Mesodermal cell (in vitro differentiated cells): ENCODE measurements around the gene NIN.
"Not testable (repeated sequence)": the region's sequence is repeated elsewhere in the genome, so short reads cannot be mapped to it uniquely, and the experiment has no call there.

Source experiments
- H3K27ac ChIP-seq: 2 replicates; pipeline ENCODE4 v1.7.0; 2013; ENCODE audit warnings: mild to moderate bottlenecking, low read depth, low read length, moderate library complexity; ENCODE audit not compliant: severe bottlenecking
- H3K36me3 ChIP-seq: 2 replicates; pipeline ENCODE4 v1.7.1; 2013; ENCODE audit warnings: mild to moderate bottlenecking, low read length, moderate library complexity; ENCODE audit not compliant: control insufficient read depth, insufficient read depth
- H3K4me1 ChIP-seq: one replicate; pipeline ENCODE4 v1.7.1; 2013; ENCODE audit warnings: mild to moderate bottlenecking, low read length; ENCODE audit not compliant: insufficient read depth, control insufficient read depth, poor library complexity, severe bottlenecking
- H3K4me3 ChIP-seq: 2 replicates; pipeline ENCODE4 v1.7.0; 2013; ENCODE audit warnings: low read length, control low read depth, mild to moderate bottlenecking; ENCODE audit not compliant: insufficient read depth, poor library complexity, severe bottlenecking; ENCODE audit errors: extremely low read depth
- H3K9me3 ChIP-seq: 2 replicates; pipeline ENCODE4 v1.7.1; 2013; ENCODE audit warnings: mild to moderate bottlenecking, low read length, moderate library complexity; ENCODE audit not compliant: control insufficient read depth
- WGBS, 2 experiments: methylation state at CpG; one replicate each; pipeline ENCODE4 v1.1.5; 2013; ENCODE audit warnings: missing lambda C conversion rate in 2 of 2; ENCODE audit not compliant: insufficient coverage in 2 of 2; 5-methylcytosine and 5-hydroxymethylcytosine counted together

Gene NIN

GRCh38 chr14:50828721-50829488, 2.1 kb downstream of the NIN start:
- Histone ChIP-seq H3K36me3 (no peaks in the 10 kb centered on the region), H3K9me3 (no peaks in the 10 kb centered on the region), H3K4me1 (no peaks in the 10 kb centered on the region), H3K27ac (no peak overlapping the region), H3K4me3 (no peak overlapping the region)
- 14 to 52% methylated on average over 3 to 5 of the region's 10 CpGs for WGBS, 2 experiments

- 94 to 95% methylated on average over 8 of the region's 8 CpGs for WGBS, 2 experiments
- H3K4me1 ChIP-seq = no peaks in the 10 kb centered on the region
- H3K36me3 ChIP-seq = peaks cover 5% of the 10 kb centered on the region
- no peak overlapping the region for H3K27ac ChIP-seq
- H3K4me3 ChIP-seq = no peak overlapping the region
- no peaks in the 10 kb centered on the region for H3K9me3 ChIP-seq
These were observed 4.3 kb downstream of the NIN start for GRCh38 chr14:50826681-50827080.

GRCh38 chr14:50825307-50825706, 5.7 kb downstream of the NIN start:
- Histone ChIP-seq H3K27ac (no peak overlapping the region), H3K36me3 (peaks cover 13% of the 10 kb centered on the region), H3K4me1 (no peaks in the 10 kb centered on the region), H3K9me3 (no peaks in the 10 kb centered on the region), H3K4me3 (no peak overlapping the region)
- WGBS, 2 experiments = no CpG with 5 or more reads among the region's 1 CpG

- H3K4me3 ChIP-seq = no peak overlapping the region
- WGBS, 2 experiments = 47 to 83% methylated on average over 3 to 7 of the region's 10 CpGs
- no peaks in the 10 kb centered on the region for H3K9me3 ChIP-seq
- H3K27ac ChIP-seq = no peak overlapping the region
- peaks cover 16% of the 10 kb centered on the region for H3K36me3 ChIP-seq
- no peaks in the 10 kb centered on the region for H3K4me1 ChIP-seq
These were observed 7.0 kb downstream of the NIN start for GRCh38 chr14:50823762-50824636.

GRCh38 chr14:50823051-50823761, 7.8 kb downstream of the NIN start:
- Histone ChIP-seq H3K36me3 (peaks cover 16% of the 10 kb centered on the region), H3K9me3 (no peaks in the 10 kb centered on the region), H3K4me1 (no peaks in the 10 kb centered on the region), H3K27ac (no peak overlapping the region), H3K4me3 (no peak overlapping the region)
- WGBS, 2 experiments = 90 to 94% methylated on average over 8 of the region's 11 CpGs

- Histone ChIP-seq H3K27ac (no peak overlapping the region), H3K4me3 (no peak overlapping the region), H3K4me1 (no peaks in the 10 kb centered on the region), H3K9me3 (no peaks in the 10 kb centered on the region), H3K36me3 (peaks cover 19% of the 10 kb centered on the region)
- 91% methylated on average over 10 to 11 of the region's 11 CpGs for WGBS, 2 experiments
These were observed 8.4 kb downstream of the NIN start for GRCh38 chr14:50822501-50823042.

GRCh38 chr14:50821510-50822464, 9.2 kb downstream of the NIN start:
- WGBS, 2 experiments = 84 to 92% methylated on average over 11 to 13 of the region's 13 CpGs
- H3K9me3 ChIP-seq = no peaks in the 10 kb centered on the region
- no peak overlapping the region for H3K27ac ChIP-seq
- no peak overlapping the region for H3K4me3 ChIP-seq
- peaks cover 21% of the 10 kb centered on the region for H3K36me3 ChIP-seq
- H3K4me1 ChIP-seq = peaks cover under 1% of the 10 kb centered on the region

GRCh38 chr14:50820786-50821509, 10.0 kb downstream of the NIN start:
- no peak overlapping the region for H3K27ac ChIP-seq
- H3K4me1 ChIP-seq = peaks cover 7% of the 10 kb centered on the region
- peaks cover 21% of the 10 kb centered on the region for H3K36me3 ChIP-seq
- H3K9me3 ChIP-seq = no peaks in the 10 kb centered on the region
- no peak overlapping the region for H3K4me3 ChIP-seq
- WGBS, 2 experiments = 83 to 90% methylated on average over 1 to 2 of the region's 3 CpGs

- not testable (repeated sequence) for H3K27ac ChIP-seq, H3K4me3 ChIP-seq, H3K9me3 ChIP-seq, H3K4me1 ChIP-seq
- WGBS, 2 experiments = 100% methylated on average over 1 to 2 of the region's 6 CpGs
- H3K36me3 ChIP-seq = peaks cover 21% of the 10 kb centered on the region
These were observed 11.7 kb downstream of the NIN start for GRCh38 chr14:50819303-50819702.
